Measurements from ENCODE around the gene ATP10B. TPM values are rescaled to one million over a fixed set of nuclear protein-coding genes. Genes with fewer than 3 reads are reported as not detected.

Gene ATP10B
- total and polyA plus RNA-seq, 11 donors: 0.03 to 0.35 (median 0.09) TPM; not detected in 4

DNA sequence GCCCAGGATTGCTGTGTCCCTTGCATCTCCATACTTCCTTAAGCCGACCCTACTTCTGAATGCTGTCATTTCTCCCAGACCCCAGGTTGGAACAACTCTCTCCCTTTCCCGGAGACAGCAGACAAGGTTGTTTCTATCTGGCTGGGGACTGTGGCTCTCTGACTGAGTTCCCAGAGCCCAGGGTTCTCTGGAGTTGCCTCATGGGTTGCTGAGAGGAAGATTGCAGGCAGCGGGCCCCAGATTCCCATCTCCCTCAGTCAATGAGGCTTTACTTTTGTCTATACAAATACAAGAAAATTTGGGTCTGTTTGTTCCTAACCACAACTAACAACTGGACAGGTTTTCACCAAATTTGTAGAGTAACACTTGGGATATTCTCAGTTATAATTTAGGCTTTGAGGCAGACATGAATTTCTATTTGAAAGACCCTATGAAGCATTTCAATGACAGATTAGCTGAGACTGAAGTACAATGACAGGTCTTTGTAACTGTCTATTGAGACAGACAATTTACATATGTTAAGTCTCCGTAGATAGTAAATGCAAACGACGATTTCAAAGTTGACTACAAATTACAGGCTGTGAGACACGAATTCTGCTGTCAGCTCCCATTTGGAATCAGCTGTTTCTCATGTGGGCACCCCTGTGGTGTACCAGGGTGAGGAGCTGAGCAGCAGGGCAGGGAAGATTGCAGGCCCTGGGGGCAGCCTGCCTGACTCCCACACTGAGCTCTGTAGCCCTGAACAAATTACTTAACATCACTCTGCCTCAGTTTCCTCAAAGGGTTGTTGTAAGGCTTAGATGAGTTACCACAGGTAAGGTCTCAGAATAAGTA lies 107.5 kb downstream of the ATP10B start:
- peaks cover 0 to 4% (median 0%) of the 10 kb centered on the region in 9 donors for H3K27me3 ChIP-seq
- no peak for TF ChIP-seq POLR2A (IDR thresholded peaks at IDR 0.05)
- TF ChIP-seq, protein P1, sequence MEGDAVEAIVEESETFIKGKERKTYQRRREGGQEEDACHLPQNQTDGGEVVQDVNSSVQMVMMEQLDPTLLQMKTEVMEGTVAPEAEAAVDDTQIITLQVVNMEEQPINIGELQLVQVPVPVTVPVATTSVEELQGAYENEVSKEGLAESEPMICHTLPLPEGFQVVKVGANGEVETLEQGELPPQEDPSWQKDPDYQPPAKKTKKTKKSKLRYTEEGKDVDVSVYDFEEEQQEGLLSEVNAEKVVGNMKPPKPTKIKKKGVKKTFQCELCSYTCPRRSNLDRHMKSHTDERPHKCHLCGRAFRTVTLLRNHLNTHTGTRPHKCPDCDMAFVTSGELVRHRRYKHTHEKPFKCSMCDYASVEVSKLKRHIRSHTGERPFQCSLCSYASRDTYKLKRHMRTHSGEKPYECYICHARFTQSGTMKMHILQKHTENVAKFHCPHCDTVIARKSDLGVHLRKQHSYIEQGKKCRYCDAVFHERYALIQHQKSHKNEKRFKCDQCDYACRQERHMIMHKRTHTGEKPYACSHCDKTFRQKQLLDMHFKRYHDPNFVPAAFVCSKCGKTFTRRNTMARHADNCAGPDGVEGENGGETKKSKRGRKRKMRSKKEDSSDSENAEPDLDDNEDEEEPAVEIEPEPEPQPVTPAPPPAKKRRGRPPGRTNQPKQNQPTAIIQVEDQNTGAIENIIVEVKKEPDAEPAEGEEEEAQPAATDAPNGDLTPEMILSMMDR (IDR thresholded peaks at IDR 0.05): no peak
- DNase-seq (no peak), ATAC-seq (no peak)
- H3K4me3 ChIP-seq: no peak overlapping the region
- no peak overlapping the region for H3K27ac ChIP-seq
- no peaks in the 10 kb centered on the region for H3K36me3 ChIP-seq
- intact Hi-C loops (cut with DNase I): no loop called here
- WGBS, 4 donors: 55 to 69% (median 59%) methylated on average over 7 of the region's 7 CpGs
- H3K9me3 ChIP-seq: no peaks in the 10 kb centered on the region
- no peaks in the 10 kb centered on the region for H3K4me1 ChIP-seq

DNA sequence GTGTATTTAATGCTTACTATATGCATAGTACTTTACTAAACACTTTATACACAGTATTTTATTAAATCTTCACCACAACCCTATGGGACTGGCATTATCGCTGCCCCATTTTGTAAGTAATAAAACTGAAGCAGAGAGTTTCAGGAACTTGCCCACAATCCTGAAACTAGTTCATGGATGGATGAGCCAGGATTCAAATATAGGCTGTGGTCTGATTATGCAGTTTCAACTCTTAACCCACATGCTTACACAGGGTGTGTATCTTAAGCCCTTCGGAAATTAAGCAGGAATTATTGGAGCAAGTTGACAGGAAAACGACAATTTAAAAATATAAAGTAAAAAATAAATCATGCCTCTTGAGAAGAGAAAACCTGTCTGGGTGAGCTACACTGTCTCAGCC lies 109.0 kb downstream of the ATP10B start:
- Histone ChIP-seq H3K27me3 (peaks cover 0 to 4% (median 0%) of the 10 kb centered on the region in 9 donors), H3K4me3 (no peak overlapping the region), H3K36me3 (no peaks in the 10 kb centered on the region), H3K9me3 (no peaks in the 10 kb centered on the region), H3K27ac (no peak overlapping the region), H3K4me1 (no peaks in the 10 kb centered on the region)
- intact Hi-C loops (cut with DNase I): no loop called here
- no peak for ATAC-seq
- TF ChIP-seq, protein P1 (IDR thresholded peaks at IDR 0.05): no peak
- no peak for TF ChIP-seq POLR2A (IDR thresholded peaks at IDR 0.05)
- WGBS, 4 donors: 81 to 92% (median 89%) methylated on average over 3 of the region's 3 CpGs
- no peak for DNase-seq

DNA sequence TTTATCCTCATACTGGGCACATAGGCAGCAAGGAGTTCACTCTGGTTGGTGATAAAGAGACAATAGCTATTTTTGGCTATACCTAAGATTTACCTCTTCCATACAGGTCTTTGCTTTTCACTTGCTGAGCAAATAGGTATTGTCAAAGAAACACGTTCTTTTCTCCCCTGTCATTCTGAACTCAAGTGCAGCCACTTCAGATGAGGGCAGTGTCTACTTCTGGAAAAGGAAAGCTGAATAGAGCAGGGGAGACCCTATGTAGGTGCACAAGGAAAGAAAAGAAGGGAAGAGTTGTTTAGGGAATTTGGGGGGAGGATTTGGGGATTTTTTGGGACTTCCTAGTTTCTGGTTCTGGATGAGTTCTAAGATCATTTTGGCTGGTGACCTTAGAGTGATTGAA lies 109.6 kb downstream of the ATP10B start:
- ATAC-seq (no peak), DNase-seq (no peak)
- Histone ChIP-seq H3K27me3 (peaks cover 0 to 4% (median 0%) of the 10 kb centered on the region in 9 donors), H3K36me3 (no peaks in the 10 kb centered on the region), H3K9me3 (no peaks in the 10 kb centered on the region), H3K4me3 (no peak overlapping the region), H3K27ac (no peak overlapping the region), H3K4me1 (no peaks in the 10 kb centered on the region)
- WGBS, 4 donors: 50 to 75% (median 63%) methylated on average over 1 of the region's 1 CpG
- intact Hi-C loops (cut with DNase I): no loop called here
- TF ChIP-seq, protein P1 (IDR thresholded peaks at IDR 0.05): no peak
- TF ChIP-seq POLR2A (IDR thresholded peaks at IDR 0.05): no peak

GRCh38 chr5:160727296-160727997 lies 124.6 kb downstream of the ATP10B start:
- H3K4me1 ChIP-seq: no peaks in the 10 kb centered on the region
- H3K36me3 ChIP-seq: no peaks in the 10 kb centered on the region
- ATAC-seq: no peak
- TF ChIP-seq, protein P1 (IDR thresholded peaks at IDR 0.05): no peak
- no peak for TF ChIP-seq POLR2A (IDR thresholded peaks at IDR 0.05)
- no peaks in the 10 kb centered on the region for H3K9me3 ChIP-seq
- 54 to 69% (median 59%) methylated on average over 4 of the region's 4 CpGs for WGBS, 4 donors
- intact Hi-C loops (cut with DNase I): no loop called here
- H3K4me3 ChIP-seq: no peak overlapping the region
- DNase-seq: no peak
- H3K27ac ChIP-seq: no peak overlapping the region
- H3K27me3 ChIP-seq: no peaks in the 10 kb centered on the region
